Glutamatergic neuron (in vitro differentiated cells): ENCODE measurements around the gene ARMC5. TPM values are rescaled to one million over a fixed set of nuclear protein-coding genes. Genes with fewer than 3 reads are reported as not detected.

Source experiments
- DNase-seq: peaks from one replicate; pipeline ENCODE4 v3.0.0; 2022
- H3K27ac Mint-ChIP-seq: one replicate; pipeline ENCODE4 v1.8.0; 2020; ENCODE audit warnings: mild to moderate bottlenecking, mixed read lengths, inconsistent platforms; ENCODE audit not compliant: unreplicated experiment
- H3K27me3 Mint-ChIP-seq: one replicate; pipeline ENCODE4 v1.8.0; 2020; ENCODE audit warnings: mild to moderate bottlenecking, moderate library complexity, mixed read lengths, inconsistent platforms; ENCODE audit not compliant: unreplicated experiment
- H3K36me3 Mint-ChIP-seq: one replicate; pipeline ENCODE4 v1.8.0; 2020; ENCODE audit warnings: mild to moderate bottlenecking, mixed read lengths, inconsistent platforms; ENCODE audit not compliant: unreplicated experiment
- H3K4me1 Mint-ChIP-seq: one replicate; pipeline ENCODE4 v1.8.0; 2020; ENCODE audit warnings: mild to moderate bottlenecking, low read depth, mixed read lengths, inconsistent platforms; ENCODE audit not compliant: unreplicated experiment
- H3K4me3 Mint-ChIP-seq: one replicate; pipeline ENCODE4 v1.8.0; 2020; ENCODE audit warnings: mild to moderate bottlenecking, mixed read lengths, inconsistent platforms; ENCODE audit not compliant: unreplicated experiment
- H3K9me3 Mint-ChIP-seq: one replicate; pipeline ENCODE4 v1.8.0; 2020; ENCODE audit warnings: mild to moderate bottlenecking, moderate library complexity, mixed read lengths, inconsistent platforms; ENCODE audit not compliant: unreplicated experiment
- CTCF ChIP-seq: fragments of 200-600 bp; sonication (generic); IDR thresholded peaks from one replicate; pipeline ENCODE4 v1.5.0; 2021; ENCODE audit not compliant: partially characterized antibody, unreplicated experiment
- total RNA-seq: library from RNA; stranded (reverse); fragmentation: NEBNext Ultra II Directional; extraction: Animal tissue kit (Norgen Biotek cat#: 25700); gene quantifications from one replicate; pipeline ENCODE4 v1.2.1, GENCODE V29; 2021; ENCODE audit not compliant: unreplicated experiment

ARMC5 gene
- total RNA-seq, 1 donor from 2014 or later = 15.8 TPM

- no peaks in the 10 kb centered on the region for H3K36me3 Mint-ChIP-seq
- peaks cover 4% of the 10 kb centered on the region for H3K4me1 Mint-ChIP-seq
- no peak overlapping the region for H3K4me3 Mint-ChIP-seq
- peaks cover 2% of the 10 kb centered on the region for H3K27me3 Mint-ChIP-seq
- H3K9me3 Mint-ChIP-seq = no peaks in the 10 kb centered on the region
- TF ChIP-seq CTCF = no peak
- DNase-seq = no peak
- no peak overlapping the region for H3K27ac Mint-ChIP-seq
Observed at GRCh38 chr16:31513884-31514283, 54.6 kb downstream of the ARMC5 start.

Other genes starting within 250 kb of the ARMC5 start
- gene TRIM72, start 245.4 kb upstream of the ARMC5 start, total RNA-seq = 0.10 TPM
- not detected for gene PYDC1, start 242.4 kb upstream of the ARMC5 start, total RNA-seq
- not detected for gene ITGAM, start 199.5 kb upstream of the ARMC5 start, total RNA-seq
- not detected for gene ITGAX, start 104.3 kb upstream of the ARMC5 start, total RNA-seq
- gene ITGAD, start 66.2 kb upstream of the ARMC5 start, total RNA-seq = not detected
- not detected for gene COX6A2, start 31.1 kb upstream of the ARMC5 start, total RNA-seq
- 1.1 TPM for gene ZNF843, start 16.7 kb upstream of the ARMC5 start, total RNA-seq
- 19.2 TPM for gene TGFB1I1, start 12.7 kb downstream of the ARMC5 start, total RNA-seq
- not detected for gene SLC5A2, start 23.6 kb downstream of the ARMC5 start, total RNA-seq
- gene RUSF1, start 48.9 kb downstream of the ARMC5 start, total RNA-seq = 48.7 TPM
- not detected for gene AHSP, start 68.4 kb downstream of the ARMC5 start, total RNA-seq